Neural cell (in vitro differentiated cells): Measurements from ENCODE around the gene MYO9B. TPM values are rescaled to one million over a fixed set of nuclear protein-coding genes. Genes with fewer than 3 reads are reported as not detected.

ENCODE experiments used
- H2AFZ ChIP-seq: fragments of 200-600, 300-800 bp; sonication (generic), shearing (Covaris generic); 2 replicates; pipeline ENCODE4 v1.6.0; 2014; ENCODE audit warnings: low read depth, mild to moderate bottlenecking, antibody characterized with exemption, low read length, moderate library complexity
- H3F3A ChIP-seq: fragments of 200-600 bp; shearing (Covaris generic); 2 replicates; pipeline ENCODE4 v1.6.1; 2016; ENCODE audit warnings: mild to moderate bottlenecking, moderate library complexity, mixed read lengths, antibody characterized with exemption, low read length; ENCODE audit not compliant: insufficient read depth, poor library complexity, severe bottlenecking
- H3K27ac ChIP-seq: fragments of 200-600, 300-800 bp; sonication (generic), shearing (Covaris generic); 2 replicates; pipeline ENCODE4 v1.5.1; 2014; ENCODE audit warnings: mild to moderate bottlenecking, low read length, moderate library complexity
- H3K27me3 ChIP-seq: fragments of 300-800, 200-600 bp; sonication (generic), shearing (Covaris generic); 2 replicates; pipeline ENCODE4 v1.6.0; 2014; ENCODE audit warnings: mild to moderate bottlenecking, low read depth, low read length, moderate library complexity; ENCODE audit not compliant: insufficient read depth
- H3K36me3 ChIP-seq: fragments of 300-800, 200-600 bp; sonication (generic), shearing (Covaris generic); 2 replicates; pipeline ENCODE4 v1.5.1; 2014; ENCODE audit warnings: mild to moderate bottlenecking, antibody characterized with exemption, low read length, moderate library complexity; ENCODE audit not compliant: insufficient read depth
- H3K4me2 ChIP-seq: fragments of 300-800, 200-600 bp; sonication (generic), shearing (Covaris generic); 2 replicates; pipeline ENCODE4 v1.6.0; 2014; ENCODE audit warnings: mild to moderate bottlenecking, low read length
- H3K4me3 ChIP-seq: fragments of 300-800, 200-600 bp; sonication (generic), shearing (Covaris generic); 2 replicates; pipeline ENCODE4 v1.5.1; 2014; ENCODE audit warnings: mild to moderate bottlenecking, low read length, moderate library complexity
- H3K79me2 ChIP-seq: fragments of 200-600 bp; shearing (Covaris generic); replicated peaks from 2 replicates; pipeline ENCODE4 v1.6.0; 2014; ENCODE audit warnings: mild to moderate bottlenecking, low read length, moderate library complexity; ENCODE audit not compliant: insufficient read depth
- H3K9ac ChIP-seq: fragments of 300-800, 200-600 bp; sonication (generic), shearing (Covaris generic); 2 replicates; pipeline ENCODE4 v1.6.1; 2016; ENCODE audit warnings: mild to moderate bottlenecking, low read length, mixed read lengths
- H3K9me2 ChIP-seq: fragments of 200-600 bp; shearing (Covaris generic); 2 replicates; pipeline ENCODE4 v1.6.1; 2016; ENCODE audit warnings: mild to moderate bottlenecking, low read length, mixed read lengths; ENCODE audit not compliant: insufficient read depth
- H3K9me3 ChIP-seq: fragments of 200-600, 300-800 bp; sonication (generic), shearing (Covaris generic); 2 replicates; pipeline ENCODE4 v1.6.1; 2016; ENCODE audit warnings: mild to moderate bottlenecking, mixed run types, low read length, moderate library complexity, mixed read lengths
- H4K20me1 ChIP-seq: fragments of 200-600 bp; shearing (Covaris generic); 2 replicates; pipeline ENCODE4 v1.6.1; 2016; ENCODE audit warnings: mild to moderate bottlenecking, mixed run types; ENCODE audit not compliant: insufficient read depth
- CTCF ChIP-seq: fragments of 450-650 bp; IDR thresholded peaks from 2 replicates; pipeline ENCODE4 v1.5.1; 2014; ENCODE audit warnings: antibody characterized with exemption, mild to moderate bottlenecking, moderate library complexity; ENCODE audit not compliant: poor library complexity, severe bottlenecking
- EP300 ChIP-seq: fragments of 450-650 bp; conservative IDR thresholded peaks from 2 replicates; pipeline ENCODE4 v1.6.1; 2014; ENCODE audit warnings: antibody characterized with exemption, mild to moderate bottlenecking, moderate library complexity; ENCODE audit not compliant: poor library complexity, severe bottlenecking
- EZH2 ChIP-seq: fragments of 200-600, 300-800 bp; shearing (Covaris generic), sonication (generic); IDR thresholded peaks from 2 replicates; pipeline ENCODE4 v1.6.1; 2014; ENCODE audit warnings: antibody characterized with exemption, low read length, borderline replicate concordance, mild to moderate bottlenecking; ENCODE audit not compliant: insufficient read depth, poor library complexity, severe bottlenecking
- MXI1 ChIP-seq: fragments of 450-650 bp; conservative IDR thresholded peaks from 2 replicates; pipeline ENCODE4 v1.6.1; 2014; ENCODE audit warnings: antibody characterized with exemption, mild to moderate bottlenecking; ENCODE audit not compliant: poor library complexity, severe bottlenecking
- POLR2AphosphoS5 ChIP-seq: IDR thresholded peaks from 2 replicates; pipeline ENCODE4 v1.6.1; 2012
- RAD21 ChIP-seq: fragments of 450-650 bp; conservative IDR thresholded peaks from 2 replicates; pipeline ENCODE4 v1.6.1; 2014; ENCODE audit warnings: antibody characterized with exemption, mild to moderate bottlenecking, moderate library complexity
- SMC3 ChIP-seq: fragments of 450-650 bp; conservative IDR thresholded peaks from 2 replicates; pipeline ENCODE4 v1.6.1; 2014; ENCODE audit warnings: antibody characterized with exemption, mild to moderate bottlenecking, moderate library complexity; ENCODE audit not compliant: poor library complexity
- TAF1 ChIP-seq: IDR thresholded peaks from 2 replicates; pipeline ENCODE4 v1.6.1; 2012; ENCODE audit warnings: low read depth
- polyA plus RNA-seq: library from polyadenylated mRNA; depleted of rRNA; stranded (reverse); fragments of >200 nt; gene quantifications from 2 replicates; pipeline ENCODE4 v1.2.3, GENCODE V29; 2014
- TF ChIP-seq, protein P1 (sequence below): IDR thresholded peaks from 2 replicates; pipeline ENCODE4 v1.6.1; 2012; ENCODE audit warnings: borderline replicate concordance

MYO9B gene
- polyA plus RNA-seq, 1 donor from 2014 or later = 27.2 TPM

- Histone ChIP-seq H3K9ac (no peak overlapping the region), H3K27me3 (no peaks in the 10 kb centered on the region), H3K79me2 (peaks cover 13% of the 10 kb centered on the region), H3K9me3 (no peaks in the 10 kb centered on the region), H3F3A (no peaks in the 10 kb centered on the region), H3K36me3 (no peaks in the 10 kb centered on the region), H4K20me1 (no peaks in the 10 kb centered on the region), H2AFZ (no peak overlapping the region), H3K9me2 (no peaks in the 10 kb centered on the region), H3K27ac (no peak overlapping the region), H3K4me3 (no peak overlapping the region), H3K4me2 (no peak overlapping the region)
- TF ChIP-seq CTCF (no peak), MXI1 (no peak), EP300 (no peak), TAF1 (no peak), SMC3 (no peak), POLR2AphosphoS5 (no peak), EZH2 (no peak), RAD21 (no peak)
- TF ChIP-seq, protein P1, sequence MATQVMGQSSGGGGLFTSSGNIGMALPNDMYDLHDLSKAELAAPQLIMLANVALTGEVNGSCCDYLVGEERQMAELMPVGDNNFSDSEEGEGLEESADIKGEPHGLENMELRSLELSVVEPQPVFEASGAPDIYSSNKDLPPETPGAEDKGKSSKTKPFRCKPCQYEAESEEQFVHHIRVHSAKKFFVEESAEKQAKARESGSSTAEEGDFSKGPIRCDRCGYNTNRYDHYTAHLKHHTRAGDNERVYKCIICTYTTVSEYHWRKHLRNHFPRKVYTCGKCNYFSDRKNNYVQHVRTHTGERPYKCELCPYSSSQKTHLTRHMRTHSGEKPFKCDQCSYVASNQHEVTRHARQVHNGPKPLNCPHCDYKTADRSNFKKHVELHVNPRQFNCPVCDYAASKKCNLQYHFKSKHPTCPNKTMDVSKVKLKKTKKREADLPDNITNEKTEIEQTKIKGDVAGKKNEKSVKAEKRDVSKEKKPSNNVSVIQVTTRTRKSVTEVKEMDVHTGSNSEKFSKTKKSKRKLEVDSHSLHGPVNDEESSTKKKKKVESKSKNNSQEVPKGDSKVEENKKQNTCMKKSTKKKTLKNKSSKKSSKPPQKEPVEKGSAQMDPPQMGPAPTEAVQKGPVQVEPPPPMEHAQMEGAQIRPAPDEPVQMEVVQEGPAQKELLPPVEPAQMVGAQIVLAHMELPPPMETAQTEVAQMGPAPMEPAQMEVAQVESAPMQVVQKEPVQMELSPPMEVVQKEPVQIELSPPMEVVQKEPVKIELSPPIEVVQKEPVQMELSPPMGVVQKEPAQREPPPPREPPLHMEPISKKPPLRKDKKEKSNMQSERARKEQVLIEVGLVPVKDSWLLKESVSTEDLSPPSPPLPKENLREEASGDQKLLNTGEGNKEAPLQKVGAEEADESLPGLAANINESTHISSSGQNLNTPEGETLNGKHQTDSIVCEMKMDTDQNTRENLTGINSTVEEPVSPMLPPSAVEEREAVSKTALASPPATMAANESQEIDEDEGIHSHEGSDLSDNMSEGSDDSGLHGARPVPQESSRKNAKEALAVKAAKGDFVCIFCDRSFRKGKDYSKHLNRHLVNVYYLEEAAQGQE = no peak
Observed at GRCh38 chr19:17249887-17250548, 174.4 kb downstream of the MYO9B start.

DNA sequence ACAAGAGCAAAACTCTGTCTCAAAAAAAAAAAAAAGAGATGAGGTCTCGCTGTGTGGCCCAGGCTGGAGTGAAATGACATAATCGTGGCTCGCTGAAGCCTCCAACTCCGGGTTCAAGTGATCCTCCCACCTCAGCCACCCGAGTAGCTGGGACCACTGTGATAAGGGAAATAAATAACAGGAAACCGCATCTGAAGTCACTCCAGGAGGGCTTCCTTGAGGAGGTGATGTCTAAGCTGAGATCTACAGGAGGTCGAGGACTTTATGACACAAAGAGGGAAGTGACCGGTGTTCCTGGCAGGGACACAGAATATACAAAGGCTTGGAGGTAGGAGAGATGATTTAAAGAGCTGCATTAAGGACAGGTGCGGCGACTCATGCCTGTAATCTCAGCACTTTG, 179.1 kb downstream of the MYO9B start:
- Histone ChIP-seq H4K20me1 (no peaks in the 10 kb centered on the region), H3K9ac (no peak overlapping the region), H3K27ac (no peak overlapping the region), H3K27me3 (no peaks in the 10 kb centered on the region), H3K4me2 (no peak overlapping the region), H3K9me2 (no peaks in the 10 kb centered on the region), H3K9me3 (peaks cover 7% of the 10 kb centered on the region), H2AFZ (no peak overlapping the region), H3K36me3 (no peaks in the 10 kb centered on the region), H3F3A (no peaks in the 10 kb centered on the region), H3K4me3 (no peak overlapping the region), H3K79me2 (no peaks in the 10 kb centered on the region)
- no peak for TF ChIP-seq MXI1
- TF ChIP-seq, protein P1 = no peak
- TF ChIP-seq SMC3 = no peak
- TF ChIP-seq CTCF = no peak
- TF ChIP-seq RAD21 = no peak
- no peak for TF ChIP-seq POLR2AphosphoS5
